Measurements from ENCODE around the gene SPECC1.
"Not testable (repeated sequence)": the region's sequence is repeated elsewhere in the genome, so short reads cannot be mapped to it uniquely, and the experiment has no call there.

Gene SPECC1

GRCh38 chr17:20010099-20010863 is 1.1 kb downstream of the SPECC1 start:
- DNase-seq (ENCODE audit: low read depth), result peak; percentile 8

- DNase-seq (ENCODE audit: low read depth), result no peak
Measured at GRCh38 chr17:20010936-20011335, 1.8 kb downstream of the SPECC1 start.

- DNase-seq (ENCODE audit: low read depth), result no peak
Measured at GRCh38 chr17:20012017-20012536, 2.9 kb downstream of the SPECC1 start.

GRCh38 chr17:20016475-20016992 is 7.4 kb downstream of the SPECC1 start:
- not testable (repeated sequence) for DNase-seq (ENCODE audit: low read depth)

GRCh38 chr17:20022701-20023100 is 13.5 kb downstream of the SPECC1 start:
- DNase-seq (ENCODE audit: low read depth), result no peak

- DNase-seq (ENCODE audit: low read depth), result no peak
Measured at GRCh38 chr17:20026960-20027359, 17.8 kb downstream of the SPECC1 start.

- DNase-seq (ENCODE audit: low read depth), result no peak
Measured at GRCh38 chr17:20028443-20028842, 19.3 kb downstream of the SPECC1 start.

- no peak for DNase-seq (ENCODE audit: low read depth)
Measured at GRCh38 chr17:20032636-20033035, 23.5 kb downstream of the SPECC1 start.

- no peak for DNase-seq (ENCODE audit: low read depth)
Measured at GRCh38 chr17:20033415-20033814, 24.3 kb downstream of the SPECC1 start.

GRCh38 chr17:20035501-20035900 is 26.3 kb downstream of the SPECC1 start:
- DNase-seq (ENCODE audit: low read depth), result no peak

- DNase-seq (ENCODE audit: low read depth), result not testable (repeated sequence)
Measured at GRCh38 chr17:20037286-20037685, 28.1 kb downstream of the SPECC1 start.

GRCh38 chr17:20039037-20039436 is 29.9 kb downstream of the SPECC1 start:
- DNase-seq (ENCODE audit: low read depth), result no peak

- no peak for DNase-seq (ENCODE audit: low read depth)
Measured at GRCh38 chr17:20040216-20040615, 31.1 kb downstream of the SPECC1 start.

GRCh38 chr17:20043021-20043420 is 33.9 kb downstream of the SPECC1 start:
- DNase-seq (ENCODE audit: low read depth), result no peak

GRCh38 chr17:20045476-20045875 is 36.3 kb downstream of the SPECC1 start:
- DNase-seq (ENCODE audit: low read depth), result no peak

- no peak for DNase-seq (ENCODE audit: low read depth)
Measured at GRCh38 chr17:20046629-20047028, 37.5 kb downstream of the SPECC1 start.

- DNase-seq (ENCODE audit: low read depth), result no peak
Measured at GRCh38 chr17:20051624-20052023, 42.5 kb downstream of the SPECC1 start.

- no peak for DNase-seq (ENCODE audit: low read depth)
Measured at GRCh38 chr17:20053361-20053964, 44.3 kb downstream of the SPECC1 start.

- DNase-seq (ENCODE audit: low read depth), result no peak
Measured at GRCh38 chr17:20059728-20060188, 50.6 kb downstream of the SPECC1 start.

- DNase-seq (ENCODE audit: low read depth), result no peak
Measured at GRCh38 chr17:20063665-20064648, 54.8 kb downstream of the SPECC1 start.

- DNase-seq (ENCODE audit: low read depth), result no peak
Measured at GRCh38 chr17:20066253-20066652, 57.1 kb downstream of the SPECC1 start.

GRCh38 chr17:20067711-20068110 is 58.6 kb downstream of the SPECC1 start:
- DNase-seq (ENCODE audit: low read depth), result no peak

Data from T follicular helper cell (primary cell).